Panc1 (cell line): ENCODE results near the gene CDH13. TPM values are rescaled to one million over a fixed set of nuclear protein-coding genes. Genes with fewer than 3 reads are reported as not detected.

Experiments
- ATAC-seq: fragments of 200-7000 bp; cut with Tn5 transposase; 2 replicates; pipeline ENCODE4 v1.9.1; 2020; ENCODE audit warnings: mild to moderate bottlenecking, moderate library complexity
- BruUV-seq: library from RNA; stranded (reverse); fragments of 400-500 nt; replicated peaks from 2 replicates; lab custom pipeline; 2021; lab: Mats Ljungman, UMichigan
- CTCF ChIA-PET: fragments of 300-600 bp; sonication (Branson Sonifier 250); formaldehyde crosslinking; loops from one replicate; lab custom pipeline; 2022; ENCODE audit warnings: antibody characterized with exemption; lab: Charles Lee
- POLR2A ChIA-PET: fragments of 300-600 bp; sonication (Branson Sonifier 250); formaldehyde crosslinking; loops from one replicate; lab custom pipeline; 2022; ENCODE audit warnings: antibody characterized with exemption; lab: Charles Lee
- DNase-seq: peaks from one replicate; pipeline ENCODE4 v3.0.0-alpha.2; 2010; ENCODE audit warnings: low read depth, low spot score
- H3K27ac ChIP-seq: 2 replicates; pipeline ENCODE4 v1.5.1; 2011; ENCODE audit warnings: mild to moderate bottlenecking, low read length, inconsistent platforms
- H3K27me3 ChIP-seq: fragments of 200-500 bp; sonication (Bioruptor generic); 2 replicates; pipeline ENCODE4 v1.6.0; 2014; ENCODE audit warnings: low read length, inconsistent platforms; ENCODE audit not compliant: control insufficient read depth, insufficient read depth
- H3K36me3 ChIP-seq: fragments of 200-500 bp; sonication (Bioruptor generic); 2 replicates; pipeline ENCODE4 v1.5.1; 2014; ENCODE audit warnings: inconsistent platforms, mild to moderate bottlenecking, low read length, moderate library complexity; ENCODE audit not compliant: control insufficient read depth, insufficient read depth
- H3K4me1 ChIP-seq: 2 replicates; pipeline ENCODE4 v1.5.1; 2011; ENCODE audit warnings: inconsistent platforms, mild to moderate bottlenecking, low read length, moderate library complexity; ENCODE audit not compliant: control insufficient read depth, insufficient read depth
- H3K4me3 ChIP-seq, 2 experiments: 2 replicates each; pipeline ENCODE4 v1.5.1; 2011 to 2012; ENCODE audit warnings: low read depth in 2 of 2, low read length in 2 of 2, mild to moderate bottlenecking in 2 of 2, inconsistent platforms in 1 of 2, moderate library complexity in 1 of 2
- H3K9me3 ChIP-seq: fragments of 200-500 bp; sonication (Bioruptor generic); 2 replicates; pipeline ENCODE4 v1.5.1; 2014; ENCODE audit warnings: low read depth, mild to moderate bottlenecking, inconsistent platforms, low read length, moderate library complexity; ENCODE audit not compliant: control insufficient read depth, insufficient read depth
- CTCF ChIP-seq: fragments of 450-650 bp; IDR thresholded peaks from 2 replicates; pipeline ENCODE4 v1.5.1; 2017; ENCODE audit warnings: mild to moderate bottlenecking
- POLR2AphosphoS5 ChIP-seq: IDR thresholded peaks from 2 replicates; pipeline ENCODE4 v1.6.1; 2012; ENCODE audit warnings: mild to moderate bottlenecking, low read depth, low read length, moderate library complexity
- REST ChIP-seq, 2 experiments: IDR thresholded peaks; 2 replicates each; pipeline ENCODE4 v1.6.1; 2011 to 2012; ENCODE audit warnings: low read depth in 2 of 2, control low read depth in 1 of 2, low read length in 1 of 2, mild to moderate bottlenecking in 1 of 2, moderate library complexity in 1 of 2; ENCODE audit not compliant: insufficient read depth in 1 of 2
- SIN3A ChIP-seq: IDR thresholded peaks from 2 replicates; pipeline ENCODE4 v1.6.1; 2012; ENCODE audit warnings: low read depth, mild to moderate bottlenecking, low read length, moderate library complexity, borderline replicate concordance; ENCODE audit not compliant: insufficient read depth
- TCF7L2 ChIP-seq: IDR thresholded peaks from 2 replicates; pipeline ENCODE4 v1.6.1; 2011; ENCODE audit warnings: mild to moderate bottlenecking, low read depth, low read length, inconsistent platforms
- in situ Hi-C: cut with HindIII; loops from 2 replicates; pipeline ENCODE4 v1.10.0; 2016; ENCODE audit warnings: low sequenced_read_pairs, low pct_unique_long_range_greater_than_20kb
- intact Hi-C: fragments of 100-400 bp; cut with micrococcal nuclease; formaldehyde crosslinking; loops from one replicate; pipeline ENCODE4 v1.10.0; 2022; ENCODE audit not compliant: unreplicated experiment
- total RNA-seq: library from RNA; stranded (reverse); gene quantifications from one replicate; pipeline ENCODE4 v1.2.1, GENCODE V29; 2021; ENCODE audit not compliant: unreplicated experiment

CDH13 gene
- total RNA-seq, 1 experiment from 2014 or later: not detected

- TF ChIP-seq POLR2AphosphoS5: no peak
- no peak for TF ChIP-seq SIN3A
- no peak for TF ChIP-seq REST (IDR thresholded peaks at IDR 0.05; ENCODE audit: insufficient read depth in 1 of 2, low read depth in 2 of 2, low read length in 1 of 2)
- no peak for TF ChIP-seq CTCF
- TF ChIP-seq TCF7L2: no peak
- in situ Hi-C loops (no loop called here), intact Hi-C loops (no loop called here)
- DNase-seq: no peak
- ATAC-seq: no peak
- no peaks in the 10 kb centered on the region for H3K36me3 ChIP-seq
- no peak overlapping the region for H3K27ac ChIP-seq
- H3K27me3 ChIP-seq: no peaks in the 10 kb centered on the region
- no peak overlapping the region for H3K4me3 ChIP-seq
- CTCF ChIA-PET: no interaction called here
- POLR2A ChIA-PET: no interaction called here
- no peaks in the 10 kb centered on the region for H3K4me1 ChIP-seq
- no peaks in the 10 kb centered on the region for H3K9me3 ChIP-seq
- no TSS peak for BruUV-seq
Measured at GRCh38 chr16:83059237-83059636, 432.5 kb downstream of the CDH13 start.

- H3K4me3 ChIP-seq: no peak overlapping the region
- TF ChIP-seq TCF7L2 (no peak), POLR2AphosphoS5 (no peak), SIN3A (no peak), CTCF (no peak), REST (IDR thresholded peaks at IDR 0.05; ENCODE audit: insufficient read depth in 1 of 2, low read depth in 2 of 2, low read length in 1 of 2) (no peak)
- H3K9me3 ChIP-seq: no peaks in the 10 kb centered on the region
- BruUV-seq: no TSS peak
- CTCF ChIA-PET: no interaction called here
- POLR2A ChIA-PET: no interaction called here
- ATAC-seq: no peak
- no peaks in the 10 kb centered on the region for H3K4me1 ChIP-seq
- intact Hi-C loops: no loop called here
- H3K27ac ChIP-seq: no peak overlapping the region
- no peaks in the 10 kb centered on the region for H3K27me3 ChIP-seq
- DNase-seq: no peak
- no peaks in the 10 kb centered on the region for H3K36me3 ChIP-seq
- in situ Hi-C loops: no loop called here
Measured at GRCh38 chr16:83066011-83066410, 439.2 kb downstream of the CDH13 start.
